Endodermal cell (in vitro differentiated cells): Measurements from ENCODE around the gene FANCM. TPM values are rescaled to one million over a fixed set of nuclear protein-coding genes. Genes with fewer than 3 reads are reported as not detected.

Experiments
- DNase-seq: peaks from one replicate; pipeline ENCODE4 v3.0.0-alpha.2; 2017
- H3K27ac ChIP-seq: 2 replicates; pipeline ENCODE4 v1.5.1; 2013; ENCODE audit warnings: mild to moderate bottlenecking, low read depth, low read length, moderate library complexity
- H3K27me3 ChIP-seq: 2 replicates; pipeline ENCODE4 v1.6.1; 2013; ENCODE audit warnings: mild to moderate bottlenecking, low read length, moderate library complexity; ENCODE audit not compliant: insufficient read depth, control insufficient read depth, poor library complexity, severe bottlenecking
- H3K36me3 ChIP-seq: 2 replicates; pipeline ENCODE4 v1.7.0; 2013; ENCODE audit warnings: mild to moderate bottlenecking, low read length, moderate library complexity; ENCODE audit not compliant: control insufficient read depth, insufficient read depth
- H3K4me1 ChIP-seq: one replicate; pipeline ENCODE4 v1.7.0; 2013; ENCODE audit warnings: low read length; ENCODE audit not compliant: control insufficient read depth, insufficient read depth
- H3K4me3 ChIP-seq: 2 replicates; pipeline ENCODE4 v1.5.1; 2013; ENCODE audit warnings: mild to moderate bottlenecking, low read length, moderate library complexity
- H3K9ac ChIP-seq: 2 replicates; pipeline ENCODE4 v1.6.1; 2013; ENCODE audit warnings: mild to moderate bottlenecking, low read length, moderate library complexity; ENCODE audit not compliant: poor library complexity, severe bottlenecking; ENCODE audit errors: extremely low read depth
- H3K9me3 ChIP-seq: 2 replicates; pipeline ENCODE4 v1.6.1; 2013; ENCODE audit warnings: mild to moderate bottlenecking, low read length, moderate library complexity; ENCODE audit not compliant: control insufficient read depth
- H3K27ac Mint-ChIP-seq: 2 replicates; pipeline ENCODE4 v1.8.0; 2020; ENCODE audit warnings: mixed read lengths
- H3K27me3 Mint-ChIP-seq: 2 replicates; pipeline ENCODE4 v1.8.0; 2021; ENCODE audit warnings: mild to moderate bottlenecking, mixed read lengths; ENCODE audit not compliant: insufficient read depth
- H3K36me3 Mint-ChIP-seq: 2 replicates; pipeline ENCODE4 v1.8.0; 2020; ENCODE audit warnings: low read depth, mixed read lengths
- H3K4me1 Mint-ChIP-seq: 2 replicates; pipeline ENCODE4 v1.8.0; 2020; ENCODE audit warnings: mixed read lengths
- H3K4me3 Mint-ChIP-seq: 2 replicates; pipeline ENCODE4 v1.8.0; 2020; ENCODE audit warnings: mild to moderate bottlenecking, moderate library complexity, mixed read lengths
- H3K9me3 Mint-ChIP-seq: 2 replicates; pipeline ENCODE4 v1.8.0; 2020; ENCODE audit warnings: mild to moderate bottlenecking, mixed read lengths
- CTCF ChIP-seq: fragments of 200-600 bp; sonication (generic); conservative IDR thresholded peaks from 2 replicates; pipeline ENCODE4 v1.5.0; 2021; ENCODE audit warnings: antibody characterized with exemption, mild to moderate bottlenecking
- whole genome bisulfite sequencing, 2 experiments: methylation state at CpG; one replicate each; pipeline versions ENCODE4 v1.1.5 to v1.1.7; 2013; ENCODE audit warnings: missing lambda C conversion rate in 2 of 2, mixed read lengths in 1 of 2; ENCODE audit not compliant: insufficient coverage in 1 of 2, insufficient read length in 1 of 2; 5-methylcytosine and 5-hydroxymethylcytosine counted together
- total RNA-seq, 2 donors: library from RNA; stranded (reverse); fragmentation: NEBNext Ultra II Directional in 1 of 2; extraction: Animal tissue kit (Norgen Biotek cat#: 25700) in 1 of 2; gene quantifications; 2 replicates in 1 of 2; 3 replicates in 1 of 2; pipeline ENCODE4 v1.2.1, GENCODE V29; 2021

FANCM gene
- total RNA-seq, 2 donors from 2014 or later: 13.1 to 15.8 TPM

GRCh38 chr14:45128963-45129629 is 6.6 kb upstream of the FANCM start:
- Histone ChIP-seq H3K9ac (no peak overlapping the region), H3K9me3 (no peaks in the 10 kb centered on the region), H3K4me1 (peaks cover 3% of the 10 kb centered on the region), H3K27ac (no peak overlapping the region), H3K36me3 (peaks cover 49% of the 10 kb centered on the region), H3K4me3 (no peak overlapping the region), H3K27me3 (no peaks in the 10 kb centered on the region)
- Mint-ChIP-seq H3K27me3 (no peaks in the 10 kb centered on the region), H3K9me3 (no peaks in the 10 kb centered on the region), H3K4me3 (no peak overlapping the region), H3K27ac (no peak overlapping the region), H3K4me1 (peaks cover 5% of the 10 kb centered on the region), H3K36me3 (peaks cover 29% of the 10 kb centered on the region)
- no peak for DNase-seq
- no peak for TF ChIP-seq CTCF
- WGBS, 2 experiments: 100% methylated on average over 1 of the region's 1 CpG; no CpG with 5 or more reads in 1 of the 2 experiments

GRCh38 chr14:45133683-45134050 is 2.1 kb upstream of the FANCM start:
- no peaks in the 10 kb centered on the region for H3K9me3 Mint-ChIP-seq
- Histone ChIP-seq H3K9ac (peak overlapping the region; percentile 89), H3K27ac (peak overlapping the region; percentile 96), H3K4me3 (peak overlapping the region; percentile 99), H3K4me1 (peaks cover 3% of the 10 kb centered on the region), H3K9me3 (no peaks in the 10 kb centered on the region), H3K27me3 (no peaks in the 10 kb centered on the region), H3K36me3 (peaks cover 21% of the 10 kb centered on the region)
- H3K36me3 Mint-ChIP-seq: peaks cover 4% of the 10 kb centered on the region
- peak overlapping the region; percentile 100 for H3K27ac Mint-ChIP-seq
- TF ChIP-seq CTCF: no peak
- no peaks in the 10 kb centered on the region for H3K27me3 Mint-ChIP-seq
- WGBS, 2 experiments: 3% methylated on average over 6 of the region's 9 CpGs; no CpG with 5 or more reads in 1 of the 2 experiments
- H3K4me3 Mint-ChIP-seq: peak overlapping the region; percentile 97
- no peak for DNase-seq
- H3K4me1 Mint-ChIP-seq: peaks cover 22% of the 10 kb centered on the region

- Mint-ChIP-seq H3K4me3 (peak within 1 kb of the TSS; percentile 97), H3K4me1 (peaks cover 22% of the 10 kb centered on the region), H3K27ac (peak within 1 kb of the TSS; percentile 100), H3K9me3 (no peaks in the 10 kb centered on the region), H3K36me3 (peaks cover 4% of the 10 kb centered on the region), H3K27me3 (no peaks in the 10 kb centered on the region)
- H3K27ac ChIP-seq: peak within 1 kb of the TSS; percentile 96
- peak; percentile 48 for TF ChIP-seq CTCF
- H3K4me3 ChIP-seq: peak within 1 kb of the TSS; percentile 99
- no peaks in the 10 kb centered on the region for H3K27me3 ChIP-seq
- peak within 1 kb of the TSS; percentile 89 for H3K9ac ChIP-seq
- H3K36me3 ChIP-seq: peaks cover 14% of the 10 kb centered on the region
- H3K4me1 ChIP-seq: peaks cover 2% of the 10 kb centered on the region
- 0% methylated on average over 18 to 53 of the region's 53 CpGs for WGBS, 2 experiments
- peak; percentile 98 for DNase-seq
- no peaks in the 10 kb centered on the region for H3K9me3 ChIP-seq
Observed at GRCh38 chr14:45134051-45134958, 1.4 kb upstream of the FANCM start, which contains the start of gene FKBP3. FKBP3 (minus strand) TSS chr14:45134481; CDS start chr14:45134456, 25 bp downstream.
